NOMO-1 treated with DMSO at 0.1 percent for 48 hours (cell line): ENCODE results near the gene GRB10.

ENCODE experiments used
- DNase-seq: peaks from one replicate; lab custom pipeline; 2025; ENCODE audit not compliant: unreplicated experiment; lab: John Stamatoyannopoulos, UW

Gene GRB10

DNA sequence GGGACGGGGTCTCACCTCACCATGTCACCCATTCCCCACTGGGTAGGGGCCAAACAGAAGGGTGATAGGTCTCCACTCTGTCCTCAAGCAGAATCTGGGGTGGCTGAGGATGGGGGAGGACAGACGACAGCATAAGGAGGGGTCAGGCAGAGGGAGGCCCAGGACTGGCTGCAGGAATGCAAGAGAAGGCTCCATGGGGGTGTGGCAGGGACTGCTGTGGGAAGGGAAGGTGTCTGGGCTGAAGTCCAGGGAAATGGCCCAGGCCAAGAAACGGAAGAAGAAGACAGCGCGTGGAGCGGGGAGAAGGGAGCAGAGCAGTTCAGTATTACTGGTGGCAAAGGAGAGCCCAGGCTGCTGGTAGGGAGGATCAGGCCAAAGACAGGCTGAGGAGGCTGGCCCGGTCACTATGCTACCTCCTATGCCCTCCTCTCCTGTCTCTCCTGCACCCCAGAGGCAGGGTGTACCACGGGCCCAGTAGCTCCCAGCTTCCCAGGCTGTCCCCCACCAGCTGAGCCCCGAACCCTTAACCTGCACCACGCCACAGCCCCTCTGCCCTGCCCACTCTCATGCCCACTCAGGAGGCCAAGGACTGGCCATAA lies 60.9 kb downstream of the GRB10 start:
- no peak for DNase-seq

GRCh38 chr7:50721160-50721559 lies 61.5 kb downstream of the GRB10 start:
- DNase-seq = no peak

GRCh38 chr7:50720295-50720694 lies 62.4 kb downstream of the GRB10 start:
- DNase-seq = no peak

GRCh38 chr7:50718876-50719275 lies 63.8 kb downstream of the GRB10 start:
- DNase-seq = no peak

DNA sequence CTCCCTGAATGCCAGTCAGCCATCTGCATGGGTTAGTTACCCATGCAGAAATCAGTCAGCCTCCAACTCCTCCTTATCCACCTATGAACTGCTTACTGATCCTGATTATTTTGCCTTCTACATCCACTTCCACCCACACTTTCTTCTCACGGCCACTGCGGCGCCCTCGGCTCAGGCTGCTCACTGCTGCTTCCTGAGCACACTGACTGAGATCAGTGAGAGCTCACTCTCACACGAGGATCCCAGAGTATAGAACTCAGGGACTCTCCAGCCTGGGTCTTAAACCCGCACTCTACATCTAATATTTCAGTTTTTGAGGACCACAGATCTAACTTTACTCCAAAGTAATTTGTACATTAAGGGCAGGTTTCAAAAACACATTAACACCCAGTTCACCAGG lies 64.4 kb downstream of the GRB10 start:
- DNase-seq = no peak

GRCh38 chr7:50717181-50717580 lies 65.5 kb downstream of the GRB10 start:
- no peak for DNase-seq

- DNase-seq = no peak
Measured at GRCh38 chr7:50714857-50715256, 67.8 kb downstream of the GRB10 start.

DNA sequence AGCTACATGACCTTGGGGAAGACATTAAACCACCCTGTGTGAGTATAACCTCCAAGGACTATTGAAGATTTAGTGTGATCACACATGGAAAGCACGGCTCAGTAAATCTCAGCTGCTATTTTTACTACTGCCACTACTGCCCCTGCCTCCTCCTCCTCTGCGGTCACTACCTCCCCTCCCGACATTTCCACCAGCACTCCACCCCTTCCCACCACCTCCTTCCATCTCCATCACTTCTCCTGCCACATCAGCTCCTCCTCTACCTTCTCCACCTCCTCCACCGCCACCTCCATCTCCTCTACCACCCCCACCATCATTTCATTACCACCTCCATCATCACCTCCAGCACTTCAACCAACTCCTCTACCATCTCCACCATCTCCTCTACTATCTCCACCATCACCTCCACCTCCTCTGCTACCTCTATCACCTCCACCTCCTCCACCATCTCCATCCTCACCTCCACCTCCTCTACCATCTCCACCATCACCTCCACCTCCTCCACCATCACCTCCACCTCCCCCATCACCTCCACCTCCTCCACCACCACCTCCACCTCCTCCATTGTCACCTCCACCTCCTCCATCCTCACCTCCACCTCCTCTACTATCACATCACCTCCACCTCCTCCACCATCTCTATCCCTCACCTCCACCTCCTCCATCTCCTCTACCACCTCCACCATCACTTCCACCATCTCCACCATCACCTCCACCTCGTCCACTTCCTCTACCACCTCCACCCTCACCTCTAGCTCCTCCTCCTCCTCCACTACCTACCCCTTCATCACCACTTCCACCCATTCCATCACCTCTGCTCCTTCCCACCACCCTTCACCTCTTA lies 69.4 kb downstream of the GRB10 start:
- no peak for DNase-seq

DNA sequence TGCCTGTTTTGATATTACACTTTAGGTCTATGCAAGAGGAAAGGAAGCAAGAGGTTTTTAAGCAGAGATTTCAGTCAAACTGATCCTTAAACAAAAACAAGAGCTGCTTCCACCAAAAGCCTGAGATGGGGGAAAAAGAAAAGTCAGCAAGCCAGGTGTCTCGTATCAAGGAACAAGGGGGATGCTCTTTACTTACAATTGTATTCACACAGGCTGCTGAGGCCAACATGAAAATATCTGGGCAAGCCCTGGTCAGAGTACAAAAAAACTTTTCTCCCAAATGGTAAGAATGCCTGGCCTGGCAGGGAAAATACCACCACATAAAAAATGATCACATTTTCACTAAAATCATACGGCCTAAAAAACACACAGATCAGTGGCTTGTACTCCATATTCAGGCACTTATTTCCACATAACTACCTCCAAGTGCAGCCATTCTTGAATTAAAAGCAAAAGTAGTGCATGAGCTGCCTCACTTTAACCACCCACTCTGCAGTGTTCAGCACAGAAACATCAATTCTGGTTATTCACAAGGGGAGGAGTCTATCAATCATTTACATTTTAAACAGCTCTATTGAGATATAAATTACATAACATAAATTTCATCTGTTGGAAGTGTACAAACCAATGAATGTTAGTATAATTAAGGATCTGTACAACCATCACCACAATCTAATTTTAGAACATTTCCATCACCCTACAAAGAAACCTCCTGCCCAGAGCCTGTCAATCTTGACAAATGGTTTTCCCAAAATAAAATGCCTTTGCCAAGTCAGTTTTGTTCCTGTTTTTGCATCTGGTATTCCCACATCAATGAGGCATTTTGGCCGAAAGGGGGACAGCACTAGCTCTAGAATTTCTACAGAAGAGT lies 70.2 kb downstream of the GRB10 start:
- DNase-seq = no peak

- DNase-seq = no peak
Measured at GRCh38 chr7:50711271-50712175, 71.2 kb downstream of the GRB10 start.

DNA sequence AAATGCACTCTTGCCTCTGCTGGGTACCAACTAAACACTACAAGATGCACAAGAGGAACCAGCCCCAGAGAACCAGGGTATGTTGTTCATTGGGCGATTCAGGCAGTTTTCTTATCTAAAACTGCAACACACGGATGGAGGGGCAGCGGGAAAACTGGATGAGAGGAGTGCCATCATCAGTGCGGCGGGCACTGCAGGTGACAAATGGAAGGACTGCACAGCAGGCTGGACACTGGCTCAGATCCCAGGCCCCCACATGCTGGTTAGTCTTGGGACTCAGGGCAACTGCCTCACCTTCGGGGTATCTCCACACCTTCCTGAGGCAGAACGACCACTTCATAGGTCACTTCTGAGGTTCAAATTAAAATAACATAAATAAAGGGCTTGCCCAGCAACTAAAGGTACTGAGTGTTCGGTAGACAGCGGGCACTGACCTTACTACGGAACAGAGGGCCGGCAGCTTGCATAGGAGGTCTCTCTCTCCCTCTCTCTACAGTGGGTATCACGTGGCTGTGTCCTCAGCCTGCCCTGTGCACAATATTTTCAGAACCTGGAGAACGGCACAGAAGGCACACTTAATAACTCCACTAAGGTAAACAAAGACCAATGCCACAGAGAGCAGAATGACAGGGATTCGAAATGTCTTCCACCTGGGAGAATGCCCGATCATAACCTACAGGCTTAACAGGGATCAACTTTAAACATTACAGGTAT lies 72.1 kb downstream of the GRB10 start:
- no peak for DNase-seq

DNA sequence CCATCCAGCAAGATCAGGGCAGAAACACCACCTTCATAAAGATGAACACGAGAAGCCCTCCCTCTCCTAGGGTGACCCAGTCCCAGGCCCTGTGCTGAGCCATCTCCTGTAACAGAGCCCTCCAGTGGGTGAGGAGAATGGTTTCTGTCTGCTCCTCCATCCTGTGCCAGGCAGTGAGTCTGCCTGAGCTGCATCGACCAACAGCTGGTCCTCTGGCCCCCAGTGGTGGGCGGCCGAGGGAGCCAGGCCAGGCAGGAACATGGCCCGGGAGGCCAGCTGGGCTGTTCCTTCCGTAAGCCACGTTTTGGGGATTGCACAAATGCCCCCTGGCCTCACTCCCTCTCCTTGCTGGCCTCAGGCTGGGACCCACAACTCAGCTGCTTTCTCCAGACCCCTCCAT lies 73.5 kb downstream of the GRB10 start:
- no peak for DNase-seq

- DNase-seq = no peak
Measured at GRCh38 chr7:50707236-50708006, 75.3 kb downstream of the GRB10 start.

- DNase-seq = no peak
Measured at GRCh38 chr7:50706469-50706937, 76.2 kb downstream of the GRB10 start.

GRCh38 chr7:50704844-50705243 lies 77.9 kb downstream of the GRB10 start:
- no peak for DNase-seq

GRCh38 chr7:50703654-50704053 lies 79.0 kb downstream of the GRB10 start:
- no peak for DNase-seq

- DNase-seq = no peak
Measured at GRCh38 chr7:50699143-50699542, 83.6 kb downstream of the GRB10 start.

GRCh38 chr7:50697748-50698147 lies 84.9 kb downstream of the GRB10 start:
- no peak for DNase-seq
